NCI-H510A treated with DMSO at 0.1 percent for 48 hours (cell line): ENCODE measurements around the gene DISP2.

Source experiments
- DNase-seq: peaks from one replicate; lab custom pipeline; 2025; lab: John Stamatoyannopoulos, UW

The DISP2 gene

DNA sequence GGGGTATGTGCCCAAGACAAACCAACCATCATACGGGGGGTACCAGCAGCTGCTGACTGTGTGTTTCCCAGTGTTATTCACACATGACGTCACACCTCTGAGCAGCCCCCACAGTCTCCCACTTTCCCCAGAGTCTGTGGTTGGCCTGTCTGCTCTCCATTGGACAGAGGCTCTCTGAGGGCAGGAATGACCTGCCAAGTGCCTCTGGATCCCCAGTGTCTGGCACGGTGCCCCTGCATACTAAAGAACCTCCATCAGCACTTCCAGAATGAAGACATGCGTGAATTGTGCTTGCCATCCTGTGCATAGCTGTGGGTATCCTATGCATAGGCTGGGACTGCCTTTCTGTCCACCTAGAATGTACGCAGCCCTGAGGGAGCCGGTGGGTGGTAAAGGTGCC, 13.8 kb upstream of the DISP2 start:
- no peak for DNase-seq

DNA sequence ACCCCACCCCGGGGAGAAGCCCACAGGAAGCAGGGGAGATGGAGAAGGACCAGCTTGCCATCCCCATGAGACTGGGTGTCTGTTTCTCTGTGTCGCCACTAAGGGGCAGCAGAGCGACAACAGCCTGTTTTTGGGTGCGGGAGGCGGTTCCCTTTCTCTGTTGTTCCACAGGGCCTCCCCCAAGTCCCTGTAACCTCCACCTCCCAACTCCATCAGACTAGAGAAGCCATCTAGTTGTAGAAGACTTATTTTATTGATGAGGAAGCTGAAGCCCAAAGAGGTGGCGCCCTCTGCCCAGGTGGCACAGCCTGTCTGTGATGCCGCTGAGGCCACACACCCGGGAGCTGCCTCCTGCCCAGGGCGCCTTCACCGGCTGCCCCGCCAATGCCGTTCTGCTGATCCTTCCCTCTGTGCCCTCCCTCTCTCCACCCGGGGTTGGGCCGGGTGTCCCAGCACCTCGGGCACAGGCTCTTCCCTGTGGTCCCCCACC, 13.3 kb upstream of the DISP2 start:
- DNase-seq = peak; percentile 41

DNA sequence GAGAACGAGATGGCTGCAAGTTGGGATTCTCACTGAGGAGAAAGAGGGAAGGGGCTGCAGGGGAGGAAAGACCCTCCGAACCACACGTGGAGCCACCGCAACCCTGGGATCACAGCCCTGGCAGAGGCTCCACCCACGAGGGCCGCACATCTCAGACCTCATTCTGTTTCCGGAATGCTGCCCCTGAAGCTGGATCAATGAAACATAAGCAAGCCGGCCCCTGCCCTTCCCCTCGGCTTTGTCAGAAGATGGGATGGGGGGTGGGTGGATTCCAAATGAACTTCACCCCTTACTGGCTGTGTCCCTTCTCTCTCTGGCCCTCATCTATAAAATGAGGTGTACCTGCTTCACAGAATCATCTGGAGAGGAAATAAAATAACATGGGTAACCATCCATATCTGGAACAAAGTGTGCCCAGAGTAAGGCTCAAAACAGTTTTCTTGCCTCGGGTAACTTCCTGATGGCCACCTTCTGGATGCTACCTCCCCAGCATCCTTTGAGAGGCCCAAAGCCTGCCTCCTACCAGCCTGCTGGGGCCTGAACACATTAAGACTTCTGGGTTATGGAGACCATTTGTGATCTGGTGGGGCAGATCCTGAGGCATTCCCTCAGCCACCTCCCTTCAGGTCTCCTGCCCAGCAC, 12.7 kb upstream of the DISP2 start:
- DNase-seq = no peak

GRCh38 chr15:40345867-40346578, 12.0 kb upstream of the DISP2 start:
- DNase-seq = no peak

DNA sequence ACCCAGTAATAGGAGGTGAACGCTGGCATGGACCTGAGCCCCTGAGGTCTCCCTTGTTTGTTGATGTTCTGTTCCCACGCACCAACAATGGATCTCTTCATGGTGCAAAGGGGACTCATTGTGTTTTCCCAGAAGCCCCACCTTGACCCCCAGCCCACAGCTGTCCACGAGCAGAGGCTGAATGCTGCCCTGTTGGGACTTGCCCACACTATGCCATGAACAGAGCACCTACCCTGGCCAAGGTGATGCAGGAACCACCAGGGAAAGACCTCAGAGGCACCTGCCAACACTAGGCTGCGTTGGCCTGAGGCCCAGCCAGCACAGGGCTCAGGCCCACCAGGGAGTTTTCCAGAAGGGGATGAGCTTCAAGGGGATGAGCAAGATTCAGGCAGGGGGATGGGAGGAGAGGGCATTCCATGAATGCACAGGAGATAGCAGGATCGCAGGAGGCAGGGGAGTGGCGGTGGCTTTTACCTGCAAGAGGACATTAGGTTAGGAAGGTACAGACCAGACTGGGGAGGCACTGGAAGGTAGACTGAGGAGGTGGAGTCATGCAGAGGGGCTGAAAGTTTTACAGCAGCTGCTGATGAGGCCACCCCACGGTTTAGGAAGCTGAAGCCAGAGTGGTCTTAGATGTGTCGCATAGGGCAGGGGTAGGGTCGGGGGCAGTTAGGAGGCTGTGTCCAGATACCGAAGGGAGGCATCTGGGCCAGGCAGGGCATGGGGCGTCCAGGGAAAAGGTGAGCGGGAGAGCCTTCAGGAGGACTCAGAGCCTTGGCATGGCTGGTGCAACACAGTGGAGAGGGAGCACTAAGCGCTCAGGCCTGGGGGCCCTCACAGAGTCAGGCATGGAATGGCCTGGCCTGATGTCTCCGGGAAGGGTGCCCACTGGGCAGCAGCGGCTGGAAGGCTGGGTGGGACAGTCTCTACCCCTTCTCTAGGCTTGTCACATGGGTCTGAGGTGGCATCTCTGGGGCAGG, 11.2 kb upstream of the DISP2 start:
- DNase-seq = no peak

DNA sequence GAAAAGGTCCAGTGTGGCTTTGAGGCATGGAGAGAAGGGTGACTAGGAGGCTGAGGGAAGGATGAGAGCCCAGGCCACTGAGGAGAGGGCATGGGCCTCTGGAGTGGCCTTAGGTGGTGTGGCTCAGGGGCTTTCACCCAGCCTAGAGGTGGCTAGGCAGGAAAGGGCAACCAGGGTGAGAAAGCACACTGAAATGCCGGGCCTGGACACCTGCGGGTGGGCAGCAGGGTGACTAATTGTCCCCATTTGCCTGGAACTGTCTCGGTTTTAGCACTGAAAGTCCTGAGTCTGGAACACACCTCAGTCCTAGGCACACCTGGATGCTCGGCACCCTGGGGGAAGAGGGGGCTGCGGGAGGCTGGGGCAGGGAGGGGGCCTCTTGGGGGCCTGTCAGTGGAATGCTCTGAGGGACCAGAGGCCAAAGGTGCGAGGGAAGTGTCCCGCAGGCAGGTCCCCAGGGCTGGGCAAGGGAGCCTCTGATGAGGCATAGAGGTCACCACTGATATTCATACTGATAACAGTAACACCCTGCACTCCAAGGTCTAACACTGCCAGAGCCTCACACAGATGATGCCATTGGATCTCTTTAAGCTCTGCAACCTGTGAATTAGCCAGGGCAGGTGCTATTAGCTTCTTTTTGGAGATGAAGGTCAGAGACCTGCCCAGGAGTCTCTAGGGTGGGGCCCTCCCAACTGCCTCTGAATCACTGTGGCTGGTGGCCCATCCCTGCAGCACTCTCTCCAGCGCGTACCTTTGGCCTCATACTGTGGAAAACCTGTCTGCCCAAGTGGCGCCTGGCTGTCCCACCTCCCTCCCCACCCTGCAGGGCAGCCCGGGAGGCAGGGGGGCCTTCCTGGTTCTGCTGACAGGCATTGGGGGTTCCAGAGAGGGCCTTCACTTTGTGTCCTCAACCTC, 10.2 kb upstream of the DISP2 start:
- DNase-seq = no peak

- DNase-seq = no peak
Measured at GRCh38 chr15:40348474-40348870, 9.5 kb upstream of the DISP2 start.

GRCh38 chr15:40349163-40349562, 8.9 kb upstream of the DISP2 start:
- no peak for DNase-seq

DNA sequence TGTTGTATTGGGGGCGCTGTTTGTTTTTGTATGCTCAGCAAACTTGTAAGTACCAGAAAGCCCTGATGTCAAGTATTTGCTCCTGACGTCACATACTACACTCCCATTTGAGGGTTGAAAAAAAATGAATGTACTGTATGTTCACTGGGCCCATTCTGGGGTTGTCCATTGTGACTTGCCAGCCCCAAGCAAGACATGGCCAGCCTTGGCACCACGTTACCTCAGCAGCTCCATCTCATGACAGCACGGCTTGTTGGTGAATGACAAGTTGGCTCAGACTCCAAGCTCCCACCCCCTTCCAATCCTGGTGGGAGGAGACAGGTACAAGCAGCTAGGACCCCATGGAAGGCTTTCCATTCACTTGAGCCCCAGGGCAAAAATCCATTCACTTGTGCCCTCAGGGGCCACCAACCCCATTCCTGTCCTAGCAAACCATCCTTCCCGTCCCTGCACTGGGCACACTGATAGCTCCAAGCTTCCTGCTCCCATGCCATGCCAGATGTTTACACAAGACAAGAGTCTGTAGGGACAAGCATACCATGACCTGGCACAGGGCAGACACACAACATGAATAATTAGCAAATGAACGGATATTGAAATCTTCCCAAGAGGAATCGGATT, 5.6 kb upstream of the DISP2 start:
- peak; percentile 20 for DNase-seq

GRCh38 chr15:40353697-40354096, 4.3 kb upstream of the DISP2 start:
- DNase-seq = peak; percentile 20

GRCh38 chr15:40354408-40355171, 3.4 kb upstream of the DISP2 start:
- DNase-seq = no peak

GRCh38 chr15:40355976-40356585, 1.9 kb upstream of the DISP2 start:
- DNase-seq = no peak

GRCh38 chr15:40357246-40357645, 773 bp upstream of the DISP2 start:
- no peak for DNase-seq

DNA sequence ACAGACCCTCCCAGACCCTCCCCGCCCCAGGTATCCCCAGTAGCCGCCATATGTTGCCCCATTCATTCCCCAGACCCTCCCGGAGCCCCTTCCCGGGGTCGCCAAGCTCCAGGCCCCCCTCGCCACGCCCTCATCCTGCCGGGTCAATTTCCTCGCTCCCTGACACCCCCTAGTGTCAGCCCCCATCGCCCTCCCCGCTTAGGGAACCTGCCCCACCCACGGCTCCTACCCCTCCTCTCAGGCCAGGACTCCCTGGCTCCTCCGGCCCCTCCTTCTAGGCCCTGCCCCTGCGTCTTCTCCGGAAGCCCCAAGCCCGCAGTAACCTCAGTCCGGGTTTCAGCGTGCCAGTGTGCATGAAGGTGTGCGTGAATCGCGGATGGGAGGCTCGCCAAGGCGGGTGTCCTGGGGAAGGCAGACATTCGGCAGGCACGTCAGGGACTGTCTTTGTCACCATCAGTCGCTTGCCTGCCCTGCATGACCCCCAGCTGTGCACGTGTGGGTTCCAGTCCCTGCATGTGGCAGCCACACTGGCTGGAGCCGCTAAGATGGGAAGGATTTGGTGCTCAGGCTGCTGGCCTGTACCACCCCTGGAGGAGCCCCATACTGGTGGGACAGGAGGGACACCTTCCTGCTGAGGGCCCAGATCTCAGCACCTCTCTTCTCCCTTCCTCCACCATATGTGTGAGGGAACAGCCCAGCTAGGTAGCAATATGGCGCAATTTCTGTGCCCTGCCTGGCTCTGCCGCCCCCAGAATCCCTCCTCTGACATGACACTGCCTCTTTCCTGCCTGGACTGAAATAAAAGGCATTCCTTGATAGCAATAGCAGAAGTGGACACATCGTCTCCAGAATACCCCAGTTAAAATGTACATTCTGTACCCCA, 693 bp downstream of the DISP2 start:
- peak; percentile 9 for DNase-seq

DNA sequence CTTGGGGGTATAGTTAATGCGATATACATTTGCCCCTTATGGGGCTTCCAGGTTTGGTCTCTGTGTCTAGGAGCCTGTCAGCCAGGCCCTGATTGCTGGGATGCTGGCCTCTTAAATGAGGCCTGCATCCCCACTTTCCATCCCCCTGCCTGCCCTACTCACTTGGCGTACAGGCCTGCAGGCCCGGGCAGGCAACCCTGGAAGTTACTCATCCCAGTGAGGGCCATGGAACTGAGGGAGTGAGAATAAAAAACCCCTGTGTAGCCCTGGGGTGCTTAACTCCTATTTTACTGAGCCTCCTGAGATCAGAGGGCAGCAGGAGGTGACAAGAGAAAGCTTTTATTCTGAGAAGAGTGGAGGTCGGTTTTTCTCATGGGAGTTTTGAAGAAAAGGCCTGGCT, 2.0 kb downstream of the DISP2 start:
- DNase-seq = no peak

- no peak for DNase-seq
Measured at GRCh38 chr15:40361640-40362039, 3.6 kb downstream of the DISP2 start.

DNA sequence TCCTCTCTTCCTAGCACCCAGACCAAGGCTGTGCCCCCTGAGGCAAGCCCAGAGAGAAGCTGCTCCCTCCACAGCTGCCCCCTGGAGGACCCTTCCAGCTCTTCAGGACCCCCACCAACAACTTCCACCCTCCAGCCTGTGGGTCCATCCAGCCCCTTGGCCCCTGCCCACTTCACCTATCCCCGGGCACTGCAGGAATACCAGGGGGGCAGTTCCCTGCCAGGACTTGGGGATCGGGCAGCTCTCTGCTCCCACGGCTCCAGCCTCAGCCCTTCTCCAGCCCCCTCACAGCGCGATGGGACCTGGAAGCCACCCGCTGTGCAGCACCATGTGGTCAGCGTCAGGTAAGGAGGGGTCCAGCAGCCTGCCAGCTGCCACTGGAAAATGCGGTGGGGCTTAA, 5.6 kb downstream of the DISP2 start:
- no peak for DNase-seq

- DNase-seq = no peak
Measured at GRCh38 chr15:40364251-40364650, 6.2 kb downstream of the DISP2 start.

DNA sequence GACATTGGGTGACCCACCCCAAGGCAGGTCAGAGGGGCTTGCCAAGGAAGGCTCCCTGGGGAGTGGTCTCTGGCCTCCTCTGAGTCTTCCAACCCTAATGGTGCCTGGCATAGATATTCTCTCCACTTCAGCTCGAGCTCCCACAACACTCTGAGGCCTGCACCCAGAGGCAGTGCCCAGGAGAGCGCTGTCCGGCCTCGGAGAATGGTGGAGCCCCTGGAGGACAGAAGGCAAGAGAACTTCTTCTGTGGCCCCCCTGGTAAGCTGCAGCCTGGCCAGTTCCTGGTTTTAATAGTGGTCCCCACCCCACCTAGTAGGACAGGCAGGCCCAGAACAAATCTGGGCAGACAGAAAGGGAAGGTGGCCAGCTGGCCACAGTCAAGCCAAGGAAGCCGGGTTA, 7.0 kb downstream of the DISP2 start:
- DNase-seq = no peak
